Endothelial cell of umbilical vein (primary cell): ENCODE data around the gene MRPL58. TPM values are rescaled to one million over a fixed set of nuclear protein-coding genes. Genes with fewer than 3 reads are reported as not detected.
A peak's percentile ranks its signal among the peaks of the same experiment; 100 is the strongest.

Experiments
- BruUV-seq: library from RNA; stranded (reverse); fragments of 400-500 nt; replicated peaks from 2 replicates; lab custom pipeline; 2021; lab: Mats Ljungman, UMichigan
- CTCF ChIA-PET: fragments of 300-600, 350-600 bp; sonication (Branson Sonifier 250); formaldehyde crosslinking; loops from one replicate; lab custom pipeline; 2021; ENCODE audit warnings: antibody characterized with exemption, inconsistent platforms; lab: Charles Lee
- POLR2A ChIA-PET: fragments of 300-600, 350-600 bp; sonication (Branson Sonifier 250); formaldehyde crosslinking; loops from one replicate; lab custom pipeline; 2021; ENCODE audit warnings: antibody characterized with exemption, inconsistent platforms; lab: Charles Lee
- DNase-seq: peaks from one replicate; pipeline ENCODE4 v3.0.0-alpha.2; 2011; ENCODE audit warnings: low read depth, low spot score
- FAIRE-seq: peaks from 2 replicates; lab custom pipeline; 2011; peaks lifted over from hg19 to GRCh38; lab: Jason Lieb, UNC
- H2AFZ ChIP-seq: 2 replicates; pipeline ENCODE4 v1.6.0; 2012; ENCODE audit warnings: low read depth, low read length, control low read depth, inconsistent platforms
- H3K27ac ChIP-seq: 2 replicates; pipeline ENCODE4 v1.5.1; 2011; ENCODE audit warnings: low read depth, mild to moderate bottlenecking, control low read depth, low read length, moderate library complexity; ENCODE audit not compliant: insufficient read depth
- H3K27me3 ChIP-seq, 2 experiments: 2 replicates each; pipeline versions ENCODE4 v1.6.0 to v1.6.1; 2011; ENCODE audit warnings: low read length in 2 of 2, mixed read lengths in 1 of 2; ENCODE audit not compliant: control insufficient read depth in 2 of 2, insufficient read depth in 2 of 2
- H3K36me3 ChIP-seq, 2 experiments: 2 replicates in 1 of 2; 3 replicates in 1 of 2; pipeline ENCODE4 v1.5.1; 2011; ENCODE audit warnings: low read length in 2 of 2, mild to moderate bottlenecking in 1 of 2, moderate library complexity in 1 of 2; ENCODE audit not compliant: control insufficient read depth in 2 of 2, insufficient read depth in 2 of 2; ENCODE audit errors: extremely low read depth in 1 of 2
- H3K4me1 ChIP-seq: 3 replicates; pipeline ENCODE4 v1.5.1; 2011; ENCODE audit warnings: mild to moderate bottlenecking, low read length; ENCODE audit not compliant: control insufficient read depth, insufficient read depth; ENCODE audit errors: extremely low read depth
- H3K4me2 ChIP-seq: 2 replicates; pipeline ENCODE4 v1.6.1; 2011; ENCODE audit warnings: low read length, control low read depth, mixed read lengths; ENCODE audit not compliant: insufficient read depth
- H3K4me3 ChIP-seq, 3 experiments: fragments of 200-600 bp in 1 of 3; sonication (generic), shearing (Covaris generic) in 1 of 3; replicated peaks in 1 of 3; 2 replicates each; pipeline ENCODE4 v1.5.1; 2011 to 2016; ENCODE audit warnings: control low read depth in 3 of 3, low read length in 3 of 3, mild to moderate bottlenecking in 2 of 3, inconsistent platforms in 1 of 3, low read depth in 1 of 3, moderate library complexity in 1 of 3; ENCODE audit not compliant: insufficient read depth in 1 of 3
- H3K79me2 ChIP-seq: 2 replicates; pipeline ENCODE4 v1.6.0; 2012; ENCODE audit warnings: low read length, inconsistent platforms; ENCODE audit not compliant: control insufficient read depth, insufficient read depth
- H3K9ac ChIP-seq: replicated peaks from 2 replicates; pipeline ENCODE3; 2011; ENCODE audit warnings: low read length, control low read depth; ENCODE audit not compliant: insufficient read depth; ENCODE audit errors: extremely low read depth
- H3K9me1 ChIP-seq: replicated peaks from 3 replicates; pipeline ENCODE4 v1.6.0; 2011; ENCODE audit warnings: mild to moderate bottlenecking, low read length; ENCODE audit not compliant: control insufficient read depth, insufficient read depth; ENCODE audit errors: extremely low read depth
- H3K9me3 ChIP-seq: replicated peaks from 2 replicates; pipeline ENCODE4 v1.5.1; 2012; ENCODE audit warnings: low read length, inconsistent platforms; ENCODE audit not compliant: control insufficient read depth, insufficient read depth
- H4K20me1 ChIP-seq: replicated peaks from 2 replicates; pipeline ENCODE3; 2011; ENCODE audit warnings: mild to moderate bottlenecking, low read length; ENCODE audit not compliant: control insufficient read depth, insufficient read depth; ENCODE audit errors: extremely low read depth
- CTCF ChIP-seq, 2 donors: IDR thresholded peaks; 1 replicate in 1 of 2; 2 replicates in 1 of 2; pipeline ENCODE4 v1.5.1; 2011; ENCODE audit warnings: low read length in 2 of 2, mild to moderate bottlenecking in 2 of 2, moderate library complexity in 2 of 2, control low read depth in 1 of 2, inconsistent platforms in 1 of 2, low read depth in 1 of 2; ENCODE audit not compliant: insufficient read depth in 1 of 2; ENCODE audit errors: extremely low read depth in 1 of 2
- EZH2 ChIP-seq: IDR thresholded peaks from 2 replicates; pipeline ENCODE4 v1.6.1; 2012; ENCODE audit warnings: borderline replicate concordance, low read depth, mild to moderate bottlenecking, moderate library complexity, low read length, inconsistent platforms; ENCODE audit not compliant: severe bottlenecking
- FOS ChIP-seq: IDR thresholded peaks from 2 replicates; pipeline ENCODE4 v1.6.1; 2011; ENCODE audit warnings: mild to moderate bottlenecking, low read length, moderate library complexity, borderline replicate concordance; ENCODE audit not compliant: insufficient read depth
- GATA2 ChIP-seq: IDR thresholded peaks from 2 replicates; pipeline ENCODE4 v1.7.0; 2011; ENCODE audit warnings: low read depth, mild to moderate bottlenecking, moderate library complexity, mixed read lengths, low read length; ENCODE audit not compliant: insufficient read length, insufficient read depth
- JUN ChIP-seq: IDR thresholded peaks from 2 replicates; pipeline ENCODE4 v1.6.1; 2011; ENCODE audit warnings: borderline replicate concordance, low read depth; ENCODE audit not compliant: insufficient read length, insufficient read depth
- MAX ChIP-seq: IDR thresholded peaks from 2 replicates; pipeline ENCODE4 v1.6.1; 2011; ENCODE audit not compliant: insufficient read depth, insufficient read length
- MYC ChIP-seq: IDR thresholded peaks from one replicate; pipeline ENCODE4 v1.6.1; 2011; ENCODE audit warnings: mild to moderate bottlenecking, low read depth, low read length
- POLR2A ChIP-seq: IDR thresholded peaks from 2 replicates; pipeline ENCODE4 v1.6.1; 2012; ENCODE audit warnings: low read depth, mild to moderate bottlenecking, control low read depth, low read length
- POLR2AphosphoS5 ChIP-seq: IDR thresholded peaks from 2 replicates; pipeline ENCODE4 v1.6.1; 2012; ENCODE audit warnings: low read depth, mild to moderate bottlenecking, control low read depth, low read length, moderate library complexity; ENCODE audit not compliant: insufficient read depth
- dilution Hi-C: fragments of 300-500 bp; cut with MboI; formaldehyde crosslinking; loops from one replicate; pipeline ENCODE4 v1.15.0; 2019; ENCODE audit warnings: low sequenced_read_pairs; ENCODE audit not compliant: extremely low pct_ligation_motif_present
- intact Hi-C: fragments of 100-400 bp; cut with micrococcal nuclease; formaldehyde crosslinking; loops from one replicate; pipeline ENCODE4 v1.10.0; 2022
- polyA plus RNA-seq, 4 experiments: library from polyadenylated mRNA; depleted of rRNA in 3 of 4; stranded (reverse) in 3 of 4; unstranded in 1 of 4; fragments of >200 nt; gene quantifications; 2 replicates each; pipeline versions ENCODE4 v1.2.1 to v1.2.3, GENCODE V29; 2011 to 2012; ENCODE audit warnings: missing spikeins in 1 of 4
- total RNA-seq: library from RNA; stranded (reverse); gene quantifications from 2 replicates; pipeline ENCODE4 v1.2.3, GENCODE V29; 2021

MRPL58 gene
- total and polyA plus RNA-seq, 2 donors (not counting 3 experiments of a cell fraction or from before 2014, with no cell fraction given), result 38.0 to 43.7 TPM

GRCh38 chr17:75031972-75032719 is 19.7 kb downstream of the MRPL58 start:
- intact Hi-C loops, result loop anchor here (2.0 kb wide), 1 partner anchor 49 kb away; no protein-coding TSS in a partner anchor
- TF ChIP-seq GATA2 (no peak), JUN (no peak), POLR2A (no peak), POLR2AphosphoS5 (no peak), MYC (no peak), MAX (no peak), FOS (no peak), CTCF (IDR thresholded peaks at IDR 0.05; ENCODE audit: extremely low read depth in 1 of 2, insufficient read depth in 1 of 2, low read depth in 1 of 2, low read length in 2 of 2) (no peak), EZH2 (no peak)
- POLR2A ChIA-PET, result interaction anchor here (0.8 kb wide), 1 partner anchor 78 kb away, joined by 7 read pairs; no protein-coding TSS in a partner anchor

More at GRCh38 chr17:75031972-75032719, 19.7 kb downstream of the MRPL58 start:
- H3K9ac ChIP-seq, result no peak overlapping the region
- dilution Hi-C loops, result no loop called here
- FAIRE-seq (peak; percentile 70), DNase-seq (peak; percentile 43)
- peak overlapping the region; percentile 71 for H2AFZ ChIP-seq
- H3K9me1 ChIP-seq, result no peaks in the 10 kb centered on the region
- H3K36me3 ChIP-seq, result no peaks in the 10 kb centered on the region
- H4K20me1 ChIP-seq, result no peaks in the 10 kb centered on the region
- H3K27ac ChIP-seq, result no peak overlapping the region
- BruUV-seq, result no TSS peak
- peaks cover 20% of the 10 kb centered on the region for H3K4me1 ChIP-seq
- H3K9me3 ChIP-seq, result no peaks in the 10 kb centered on the region
- H3K27me3 ChIP-seq, result peaks cover 0 to 2% of the 10 kb centered on the region in 2 experiments
- no peaks in the 10 kb centered on the region for H3K79me2 ChIP-seq
- CTCF ChIA-PET, result interaction anchor here (1.0 to 2.1 kb wide), 8 partner anchors 20 to 169 kb away, joined by 3 to 21 read pairs (median 4); partner anchors contain the start of genes HID1 and MRPL58
- H3K4me2 ChIP-seq, result peak overlapping the region; percentile 2
- peak overlapping the region in 1 of 3 experiments; percentile 6 for H3K4me3 ChIP-seq
